ENCODE measurements around the gene SLC36A2.
"Not testable (repeated sequence)": the region's sequence is repeated elsewhere in the genome, so short reads cannot be mapped to it uniquely, and the experiment has no call there.

Gene SLC36A2

DNA sequence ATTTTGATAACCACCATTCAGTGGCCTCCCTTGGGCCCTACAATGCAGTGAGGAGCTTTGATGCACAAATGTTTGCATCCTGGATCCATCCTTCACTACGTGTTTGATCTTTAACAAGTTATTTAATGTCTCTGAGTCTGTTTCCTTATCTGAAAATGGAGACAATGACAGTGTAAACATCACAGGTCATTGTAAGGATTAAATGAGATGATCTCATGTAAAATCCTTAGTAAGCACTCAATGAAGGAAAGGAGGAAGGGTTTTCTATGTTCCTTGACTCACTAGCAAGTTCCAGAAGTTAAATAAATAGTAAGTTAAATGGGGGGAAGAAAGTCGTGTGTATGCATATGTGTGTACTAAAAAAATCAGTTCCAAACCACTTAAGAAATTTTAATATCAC is 34.0 kb downstream of the SLC36A2 start:
- TF ChIP-seq, protein P1, sequence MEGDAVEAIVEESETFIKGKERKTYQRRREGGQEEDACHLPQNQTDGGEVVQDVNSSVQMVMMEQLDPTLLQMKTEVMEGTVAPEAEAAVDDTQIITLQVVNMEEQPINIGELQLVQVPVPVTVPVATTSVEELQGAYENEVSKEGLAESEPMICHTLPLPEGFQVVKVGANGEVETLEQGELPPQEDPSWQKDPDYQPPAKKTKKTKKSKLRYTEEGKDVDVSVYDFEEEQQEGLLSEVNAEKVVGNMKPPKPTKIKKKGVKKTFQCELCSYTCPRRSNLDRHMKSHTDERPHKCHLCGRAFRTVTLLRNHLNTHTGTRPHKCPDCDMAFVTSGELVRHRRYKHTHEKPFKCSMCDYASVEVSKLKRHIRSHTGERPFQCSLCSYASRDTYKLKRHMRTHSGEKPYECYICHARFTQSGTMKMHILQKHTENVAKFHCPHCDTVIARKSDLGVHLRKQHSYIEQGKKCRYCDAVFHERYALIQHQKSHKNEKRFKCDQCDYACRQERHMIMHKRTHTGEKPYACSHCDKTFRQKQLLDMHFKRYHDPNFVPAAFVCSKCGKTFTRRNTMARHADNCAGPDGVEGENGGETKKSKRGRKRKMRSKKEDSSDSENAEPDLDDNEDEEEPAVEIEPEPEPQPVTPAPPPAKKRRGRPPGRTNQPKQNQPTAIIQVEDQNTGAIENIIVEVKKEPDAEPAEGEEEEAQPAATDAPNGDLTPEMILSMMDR (conservative IDR thresholded peaks at IDR 0.05; ENCODE audit: low read depth, low read length): no peak
- H3K4me3 ChIP-seq (ENCODE audit: low read length): no peak overlapping the region
- DNase-seq (ENCODE audit: low read depth): no peak

DNA sequence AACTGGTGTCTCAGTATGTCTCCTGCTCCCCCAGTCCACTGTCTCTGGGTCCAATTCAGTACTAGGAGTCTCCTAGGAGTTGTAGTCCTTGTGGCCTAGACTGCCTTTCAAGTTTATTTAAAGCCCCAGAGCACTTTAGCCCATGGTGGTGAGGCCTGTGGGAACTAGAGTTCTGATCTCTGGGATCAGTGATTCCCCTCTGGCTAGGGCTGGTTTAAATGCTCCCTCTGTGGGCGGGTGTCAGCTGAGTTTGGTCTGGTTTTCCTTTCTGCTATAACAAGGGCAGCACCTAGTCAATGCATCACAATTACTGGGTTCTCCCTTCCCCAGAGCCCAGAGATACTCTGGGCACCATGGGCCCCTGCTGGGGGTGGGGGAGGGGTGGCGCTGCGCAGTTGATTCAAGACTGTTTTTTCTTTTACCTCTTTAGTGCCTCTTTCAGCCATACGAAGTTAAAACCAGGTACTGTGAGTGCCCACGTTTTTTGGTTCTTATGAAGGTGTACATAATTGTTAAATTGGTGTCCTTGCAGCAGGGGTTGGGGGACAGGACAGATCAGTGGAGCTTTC is 34.5 kb downstream of the SLC36A2 start:
- DNase-seq (ENCODE audit: low read depth): no peak
- H3K4me3 ChIP-seq (ENCODE audit: low read length): no peak overlapping the region
- TF ChIP-seq, protein P1 (conservative IDR thresholded peaks at IDR 0.05; ENCODE audit: low read depth, low read length): no peak

DNA sequence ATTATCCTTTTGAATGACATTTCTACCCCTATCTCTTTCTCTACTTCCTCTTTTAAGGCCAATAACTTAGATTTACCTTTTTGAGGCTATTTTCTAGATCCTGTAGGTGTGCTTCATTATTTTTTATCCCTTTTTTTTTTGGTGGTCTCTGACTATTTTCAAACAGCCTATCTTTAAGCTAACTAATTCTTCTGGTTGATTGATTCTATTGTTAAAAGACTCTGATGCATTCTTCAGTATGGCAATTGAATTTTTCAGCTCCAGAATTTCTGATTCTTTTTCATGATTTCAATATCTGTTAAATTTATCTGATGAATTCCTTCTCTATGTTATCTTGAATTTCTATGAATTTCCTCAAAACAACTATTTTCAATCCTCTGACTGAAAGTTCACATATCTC is 36.4 kb downstream of the SLC36A2 start:
- no peak overlapping the region for H3K4me3 ChIP-seq (ENCODE audit: low read length)
- DNase-seq (ENCODE audit: low read depth): no peak
- TF ChIP-seq, protein P1 (conservative IDR thresholded peaks at IDR 0.05; ENCODE audit: low read depth, low read length): no peak

DNA sequence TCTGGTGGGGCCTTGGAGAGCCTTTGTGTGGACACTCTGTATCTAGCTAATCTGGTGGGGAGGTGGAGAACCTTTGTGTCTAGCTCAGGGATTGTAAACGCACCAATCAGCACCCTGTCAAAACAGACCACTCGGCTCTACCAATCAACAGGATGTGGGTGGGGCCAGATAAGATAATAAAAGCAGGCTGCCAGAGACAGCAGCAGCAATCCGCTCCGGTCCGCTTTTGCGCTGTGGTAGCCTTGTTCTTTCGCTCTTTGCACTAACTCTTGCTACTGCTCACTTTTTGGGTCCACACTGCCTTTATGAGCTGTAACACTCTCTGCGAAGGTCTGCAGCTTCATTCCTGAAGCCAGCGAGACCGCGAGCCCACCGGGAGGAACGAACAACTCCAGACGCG is 37.5 kb downstream of the SLC36A2 start:
- DNase-seq (ENCODE audit: low read depth); H3K4me3 ChIP-seq (ENCODE audit: low read length): not testable (repeated sequence)

DNA sequence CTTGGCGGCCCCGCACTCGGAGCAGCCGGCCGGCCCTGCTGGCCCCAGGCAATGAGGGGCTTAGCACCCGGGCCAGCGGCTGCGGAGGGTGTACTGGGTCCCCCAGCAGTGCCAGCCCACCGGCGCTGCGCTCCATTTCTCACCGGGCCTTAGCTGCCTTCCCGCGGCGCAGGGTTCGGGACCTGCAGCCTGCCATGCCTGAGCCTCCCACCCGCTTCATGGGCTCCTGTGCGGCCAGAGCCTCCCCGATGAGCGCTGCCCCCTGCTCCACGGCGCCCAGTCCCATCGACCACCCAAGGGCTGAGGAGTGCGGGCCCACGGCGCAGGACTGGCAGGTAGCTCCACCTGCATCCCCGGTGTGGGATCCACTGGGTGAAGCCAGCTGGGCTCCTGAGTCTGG is 38.1 kb downstream of the SLC36A2 start:
- H3K4me3 ChIP-seq (ENCODE audit: low read length): not testable (repeated sequence)

DNA sequence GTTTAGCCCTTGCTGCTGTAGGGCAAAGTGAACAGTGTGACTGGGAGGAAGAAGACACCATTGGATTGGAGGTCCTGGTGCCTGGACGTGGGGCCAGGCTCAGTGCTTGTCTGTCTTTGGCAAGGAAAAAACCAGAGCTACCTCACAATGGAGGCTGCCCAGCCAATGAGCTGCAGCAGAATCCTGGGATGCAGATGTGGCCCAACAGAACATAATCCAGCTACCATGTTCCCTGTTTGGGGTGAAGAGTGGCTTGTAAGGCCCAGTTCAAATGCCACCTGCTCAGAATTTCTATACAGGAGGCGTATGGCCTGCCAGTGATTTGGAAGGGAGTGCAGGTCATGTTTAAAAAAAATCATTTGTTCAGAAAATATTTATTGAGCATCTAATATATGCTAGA is 43.7 kb downstream of the SLC36A2 start, which contains the start of gene SLC36A3:
SLC36A3 (minus strand) TSS at position 101 of the 400 bp plus-strand sequence. CDS start 412 bp downstream, outside the sequence.
- no peak within 1 kb of the TSS for H3K4me3 ChIP-seq (ENCODE audit: low read length)
- TF ChIP-seq, protein P1 (conservative IDR thresholded peaks at IDR 0.05; ENCODE audit: low read depth, low read length): no peak
- no peak for DNase-seq (ENCODE audit: low read depth)

More for the DNA sequence above, 38.1 kb downstream of the SLC36A2 start:
- not testable (repeated sequence) for DNase-seq (ENCODE audit: low read depth)

DNA sequence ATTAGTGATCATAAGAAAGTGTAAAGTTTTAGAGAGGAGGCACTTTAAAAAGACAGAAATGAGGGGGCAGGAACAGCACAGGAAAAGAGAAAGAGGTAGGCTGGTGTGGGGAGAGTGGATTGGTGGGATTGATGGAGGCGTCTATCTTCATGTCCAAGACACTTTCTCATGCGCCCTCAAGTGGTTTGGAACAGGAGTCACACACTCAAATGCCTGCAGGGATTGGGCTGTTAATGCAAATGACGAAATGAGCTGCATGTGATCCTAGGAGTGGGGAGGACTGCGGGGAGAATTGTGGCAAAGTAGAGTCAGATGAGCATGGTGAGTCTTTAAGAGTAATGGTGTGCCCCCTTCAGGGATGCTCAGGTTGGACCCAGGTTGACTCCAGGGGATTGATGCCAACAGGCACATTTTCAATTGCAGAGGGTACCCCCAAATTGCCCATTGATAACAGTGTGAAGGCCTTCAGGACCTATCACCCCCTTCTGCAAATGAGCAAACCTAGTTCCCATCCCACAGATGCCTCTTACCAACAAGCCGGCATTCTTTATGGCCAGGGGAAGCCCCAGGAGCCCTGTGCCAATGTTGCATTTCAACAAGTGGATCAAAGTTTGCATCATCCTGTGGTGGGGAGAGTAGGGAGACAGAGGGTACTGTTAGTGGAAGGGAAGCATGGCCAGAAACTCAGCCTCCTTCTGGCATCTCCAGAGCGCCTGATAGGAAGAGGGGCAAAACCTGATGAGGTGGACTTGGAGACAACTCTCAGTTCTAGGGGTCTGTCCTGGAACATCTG is 49.1 kb downstream of the SLC36A2 start:
- peak; percentile 4 for DNase-seq (ENCODE audit: low read depth)
- TF ChIP-seq, protein P1 (conservative IDR thresholded peaks at IDR 0.05; ENCODE audit: low read depth, low read length): peak; percentile 48
- no peak overlapping the region for H3K4me3 ChIP-seq (ENCODE audit: low read length)

DNA sequence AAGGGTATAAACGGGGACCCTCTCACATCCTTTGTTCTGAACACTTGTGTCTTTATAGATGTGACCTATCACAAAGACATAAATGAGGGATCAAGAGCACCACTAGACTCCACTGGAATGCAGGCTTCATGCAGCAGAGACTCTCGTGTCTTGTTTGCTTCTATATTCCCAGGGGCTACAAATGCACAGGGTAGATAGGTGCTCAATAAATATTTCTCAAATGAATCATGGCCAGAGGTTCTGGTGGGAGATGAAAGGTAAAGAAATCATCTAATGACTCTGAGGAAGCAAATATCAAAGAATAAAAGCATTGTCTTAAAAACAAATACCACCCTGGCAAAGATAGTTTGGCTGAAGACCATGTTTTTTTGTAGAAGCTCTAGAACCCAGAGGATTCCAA is 50.4 kb downstream of the SLC36A2 start:
- TF ChIP-seq, protein P1 (conservative IDR thresholded peaks at IDR 0.05; ENCODE audit: low read depth, low read length): no peak
- no peak for DNase-seq (ENCODE audit: low read depth)

More for the DNA sequence above, 50.4 kb downstream of the SLC36A2 start:
- H3K4me3 ChIP-seq (ENCODE audit: low read length): no peak overlapping the region
